Measurements from ENCODE around the gene CCL14. TPM values are rescaled to one million over a fixed set of nuclear protein-coding genes. Genes with fewer than 3 reads are reported as not detected.
"Not testable (repeated sequence)": the region's sequence is repeated elsewhere in the genome, so short reads cannot be mapped to it uniquely, and the experiment has no call there.

Gene CCL14
- total and polyA plus RNA-seq, 3 experiments from 2014 or later, result not detected

DNA sequence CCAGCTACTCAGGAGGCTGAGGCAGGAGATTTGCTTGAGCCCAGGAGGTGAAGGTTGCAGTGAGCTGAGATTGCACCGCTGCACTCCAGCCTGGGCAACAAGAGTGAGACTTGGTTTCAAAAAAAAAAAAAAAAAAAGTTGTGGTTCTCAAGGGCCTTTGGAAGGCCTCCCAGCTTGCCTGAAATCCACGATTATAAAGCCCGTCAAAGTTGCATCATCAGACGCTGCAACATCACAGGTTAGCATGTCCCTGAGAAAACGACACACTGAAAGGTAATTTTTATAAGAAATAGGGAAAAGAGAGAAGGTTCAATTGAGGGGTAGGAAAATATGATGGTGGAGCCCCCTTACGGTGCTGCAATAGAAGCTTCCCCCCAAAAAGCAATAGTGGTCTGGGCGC is 38.4 kb downstream of the CCL14 start:
- peaks cover 0 to 1% (median 0%) of the 10 kb centered on the region in 5 donors for H3K9me3 Mint-ChIP-seq
- peaks cover 7 to 18% (median 8%) of the 10 kb centered on the region in 3 donors for H3K4me1 Mint-ChIP-seq
- ChIA-PET CTCF (interaction anchor here (0.7 to 4.2 kb wide), 9 partner anchors 17 to 548 kb away, joined by 3 to 13 read pairs (median 6); partner anchors contain the start of gene RDM1), POLR2A (interaction anchor here (1.4 kb wide), 1 partner anchor 69 kb away, joined by 3 read pairs; the partner anchor contains the start of gene CCL5)
- Histone ChIP-seq H3K36me3 (ENCODE audit: insufficient read depth, low read length) (no peaks in the 10 kb centered on the region), H3K9me3 (ENCODE audit: low read length) (no peaks in the 10 kb centered on the region), H3K27ac (ENCODE audit: low read depth, low read length) (no peak overlapping the region), H3K27me3 (ENCODE audit: insufficient read depth, low read length, poor library complexity, severe bottlenecking) (no peaks in the 10 kb centered on the region), H3K4me1 (ENCODE audit: insufficient read depth, low read length) (no peaks in the 10 kb centered on the region), H3K4me3 (ENCODE audit: low read length) (no peak overlapping the region)
- no peaks in the 10 kb centered on the region for H3K27me3 Mint-ChIP-seq
- H3K4me3 Mint-ChIP-seq, result no peak overlapping the region
- no peaks in the 10 kb centered on the region for H3K36me3 Mint-ChIP-seq
- DNase-seq, result no peak
- H3K27ac Mint-ChIP-seq, result no peak overlapping the region

DNA sequence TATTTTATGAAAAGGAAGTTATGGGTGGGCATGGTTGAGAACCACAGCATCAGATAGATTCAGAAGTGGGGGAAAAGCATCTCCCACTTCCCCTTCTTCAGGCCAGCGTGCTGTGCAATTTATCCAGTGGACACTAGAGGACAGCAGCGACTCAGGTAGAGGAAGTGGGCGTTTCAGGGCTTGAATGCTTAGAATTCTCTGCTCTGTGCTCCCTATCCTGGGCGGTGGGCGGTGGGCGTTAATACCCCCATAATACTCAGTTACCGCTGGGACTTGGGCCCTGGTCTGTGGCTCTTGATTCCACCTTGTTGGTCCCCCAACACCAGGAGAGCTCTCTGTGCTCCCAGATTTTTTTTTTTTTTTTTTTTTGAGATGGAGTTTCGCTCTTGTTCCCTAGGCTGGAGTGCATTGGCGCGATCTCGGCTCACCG is 39.4 kb downstream of the CCL14 start:
- Mint-ChIP-seq H3K9me3 (peaks cover 0 to 1% (median 0%) of the 10 kb centered on the region in 5 donors), H3K27ac (peak overlapping the region in 2 of 8 donors; percentile 22 to 75), H3K27me3 (no peaks in the 10 kb centered on the region), H3K4me1 (peaks cover 7 to 26% (median 10%) of the 10 kb centered on the region in 3 donors), H3K36me3 (no peaks in the 10 kb centered on the region), H3K4me3 (peak overlapping the region in 5 of 7 donors; percentile 44 to 72 (median 55))
- H3K27me3 ChIP-seq (ENCODE audit: insufficient read depth, low read length, poor library complexity, severe bottlenecking), result no peaks in the 10 kb centered on the region
- no peak overlapping the region for H3K4me3 ChIP-seq (ENCODE audit: low read length)
- H3K27ac ChIP-seq (ENCODE audit: low read depth, low read length), result no peak overlapping the region
- ChIA-PET POLR2A (interaction anchor here (0.6 to 1.4 kb wide), 2 partner anchors 68 to 79 kb away, joined by 3 read pairs; partner anchors contain the start of gene CCL5), CTCF (interaction anchor here (0.7 to 4.2 kb wide), 10 partner anchors 16 to 549 kb away, joined by 3 to 13 read pairs (median 4); partner anchors contain the start of gene RDM1)
- no peaks in the 10 kb centered on the region for H3K9me3 ChIP-seq (ENCODE audit: low read length)
- no peaks in the 10 kb centered on the region for H3K36me3 ChIP-seq (ENCODE audit: insufficient read depth, low read length)
- H3K4me1 ChIP-seq (ENCODE audit: insufficient read depth, low read length), result no peaks in the 10 kb centered on the region
- peak; percentile 14 to 68 (median 21) for DNase-seq

DNA sequence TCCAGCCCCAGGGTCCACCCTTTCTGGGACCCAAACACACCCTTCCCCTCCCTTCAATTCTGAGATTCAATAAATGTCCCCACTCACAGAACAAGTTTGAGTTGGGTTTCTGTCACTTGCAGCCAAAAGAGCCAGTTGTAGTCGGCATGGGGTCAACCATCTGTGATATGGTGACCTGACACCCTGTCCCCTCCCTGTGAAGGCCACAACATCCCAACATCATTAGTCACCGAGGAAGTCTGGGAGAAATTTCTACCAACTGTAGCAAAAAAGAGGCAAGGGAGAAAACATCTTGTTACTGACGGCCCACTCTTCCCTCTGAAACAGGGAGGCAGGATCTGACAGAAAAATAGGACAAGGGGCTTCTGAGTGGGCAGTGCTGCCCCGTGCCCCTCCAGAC is 42.4 kb downstream of the CCL14 start:
- Mint-ChIP-seq H3K27me3 (no peaks in the 10 kb centered on the region), H3K27ac (peak overlapping the region in 1 of 8 donors; percentile 27), H3K4me3 (no peak overlapping the region), H3K36me3 (no peaks in the 10 kb centered on the region), H3K9me3 (peaks cover 0 to 1% (median 0%) of the 10 kb centered on the region in 5 donors), H3K4me1 (peaks cover 7 to 26% (median 10%) of the 10 kb centered on the region in 3 donors)
- Histone ChIP-seq H3K9me3 (ENCODE audit: low read length) (no peaks in the 10 kb centered on the region), H3K36me3 (ENCODE audit: insufficient read depth, low read length) (no peaks in the 10 kb centered on the region), H3K4me3 (ENCODE audit: low read length) (no peak overlapping the region), H3K4me1 (ENCODE audit: insufficient read depth, low read length) (no peaks in the 10 kb centered on the region), H3K27ac (ENCODE audit: low read depth, low read length) (no peak overlapping the region), H3K27me3 (ENCODE audit: insufficient read depth, low read length, poor library complexity, severe bottlenecking) (no peaks in the 10 kb centered on the region)
- ChIA-PET CTCF (interaction anchor here (1.2 kb wide), 1 partner anchor 129 kb away, joined by 4 read pairs; no protein-coding TSS in a partner anchor), POLR2A (no interaction called here)
- DNase-seq, result no peak

DNA sequence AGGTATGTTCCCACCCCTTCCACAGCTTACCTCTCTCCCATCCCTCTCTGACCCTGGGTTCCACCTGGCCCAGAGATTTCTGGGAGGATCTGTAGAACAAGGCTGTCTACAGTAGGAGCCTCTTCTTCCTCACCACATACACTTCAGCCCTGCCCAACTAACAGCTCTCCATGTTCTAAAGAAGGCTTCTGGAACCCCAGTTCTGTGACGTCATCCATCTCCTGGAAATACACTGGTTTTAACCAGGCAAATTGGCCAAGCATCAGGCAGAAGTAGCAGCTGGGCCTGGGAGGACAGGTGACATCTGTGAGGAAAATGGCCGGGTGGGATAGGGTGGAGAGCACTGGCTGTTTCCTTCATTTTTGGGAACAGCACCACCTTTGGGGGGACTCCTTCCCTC is 43.0 kb downstream of the CCL14 start, which contains the start of gene LYZL6:
LYZL6 (minus strand) TSS at position 177 of the 400 bp plus-strand sequence. CDS start 4,357 bp downstream, outside the sequence.
- no peak for DNase-seq
- Histone ChIP-seq H3K36me3 (ENCODE audit: insufficient read depth, low read length) (no peaks in the 10 kb centered on the region), H3K27ac (ENCODE audit: low read depth, low read length) (no peak within 1 kb of the TSS), H3K9me3 (ENCODE audit: low read length) (no peaks in the 10 kb centered on the region), H3K4me3 (ENCODE audit: low read length) (no peak within 1 kb of the TSS), H3K4me1 (ENCODE audit: insufficient read depth, low read length) (no peaks in the 10 kb centered on the region), H3K27me3 (ENCODE audit: insufficient read depth, low read length, poor library complexity, severe bottlenecking) (no peaks in the 10 kb centered on the region)
- ChIA-PET CTCF (interaction anchor here (1.3 kb wide), 1 partner anchor 205 kb away, joined by 4 read pairs; no protein-coding TSS in a partner anchor), POLR2A (interaction anchor here (0.6 kb wide), 1 partner anchor 49 kb away, joined by 7 read pairs; no protein-coding TSS in a partner anchor)
- H3K27ac Mint-ChIP-seq, result peak within 1 kb of the TSS in 6 of 8 donors; percentile 4 to 84 (median 48)
- H3K27me3 Mint-ChIP-seq, result no peaks in the 10 kb centered on the region
- H3K36me3 Mint-ChIP-seq, result peaks cover 0 to 1% (median 0%) of the 10 kb centered on the region in 3 donors
- no peak within 1 kb of the TSS for H3K4me3 Mint-ChIP-seq
- peaks cover 10 to 26% (median 11%) of the 10 kb centered on the region in 3 donors for H3K4me1 Mint-ChIP-seq
- peaks cover 0 to 1% (median 0%) of the 10 kb centered on the region in 5 donors for H3K9me3 Mint-ChIP-seq

DNA sequence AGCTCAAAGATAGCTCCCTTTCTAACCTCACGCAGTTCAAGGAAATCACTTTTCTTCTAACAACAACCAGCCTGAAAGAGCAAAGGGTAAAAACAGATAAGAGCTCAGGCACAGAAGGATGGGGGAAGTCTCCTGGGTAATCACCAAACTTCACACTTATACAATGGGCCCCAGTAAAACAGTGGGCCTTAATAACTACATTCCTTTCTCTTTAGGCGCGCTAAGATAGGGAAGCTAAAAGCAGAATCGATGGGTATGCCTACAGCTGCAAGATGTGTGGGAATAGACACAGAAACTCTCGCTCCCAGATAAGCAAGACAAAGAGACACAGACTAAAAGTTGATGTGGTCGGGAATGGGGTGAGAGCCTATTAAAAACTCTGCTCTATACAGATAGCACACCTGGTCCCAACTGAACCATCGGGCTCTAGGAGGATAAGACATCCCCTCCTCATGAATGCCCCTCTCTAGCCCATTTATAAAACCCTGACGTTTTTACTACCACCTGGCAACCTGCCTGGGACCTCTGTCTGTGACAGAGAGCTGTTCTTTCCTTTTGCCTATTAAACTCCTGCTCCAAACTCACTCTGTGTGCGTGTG is 43.8 kb downstream of the CCL14 start:
- H3K9me3 Mint-ChIP-seq, result peaks cover 0 to 1% (median 0%) of the 10 kb centered on the region in 5 donors
- CTCF ChIA-PET, result interaction anchor here (0.7 to 1.3 kb wide), 3 partner anchors 9 to 250 kb away, joined by 3 to 4 read pairs (median 3); no protein-coding TSS in a partner anchor
- H3K4me3 Mint-ChIP-seq, result no peak overlapping the region
- Histone ChIP-seq H3K27me3 (ENCODE audit: insufficient read depth, low read length, poor library complexity, severe bottlenecking) (no peaks in the 10 kb centered on the region), H3K27ac (ENCODE audit: low read depth, low read length) (no peak overlapping the region), H3K4me1 (ENCODE audit: insufficient read depth, low read length) (no peaks in the 10 kb centered on the region), H3K4me3 (ENCODE audit: low read length) (no peak overlapping the region), H3K9me3 (ENCODE audit: low read length) (no peaks in the 10 kb centered on the region), H3K36me3 (ENCODE audit: insufficient read depth, low read length) (no peaks in the 10 kb centered on the region)
- POLR2A ChIA-PET, result no interaction called here
- DNase-seq, result no peak
- peaks cover 10 to 26% (median 11%) of the 10 kb centered on the region in 3 donors for H3K4me1 Mint-ChIP-seq
- no peaks in the 10 kb centered on the region for H3K27me3 Mint-ChIP-seq
- peak overlapping the region in 6 of 8 donors; percentile 4 to 84 (median 50) for H3K27ac Mint-ChIP-seq
- H3K36me3 Mint-ChIP-seq, result peaks cover 0 to 1% (median 0%) of the 10 kb centered on the region in 3 donors

DNA sequence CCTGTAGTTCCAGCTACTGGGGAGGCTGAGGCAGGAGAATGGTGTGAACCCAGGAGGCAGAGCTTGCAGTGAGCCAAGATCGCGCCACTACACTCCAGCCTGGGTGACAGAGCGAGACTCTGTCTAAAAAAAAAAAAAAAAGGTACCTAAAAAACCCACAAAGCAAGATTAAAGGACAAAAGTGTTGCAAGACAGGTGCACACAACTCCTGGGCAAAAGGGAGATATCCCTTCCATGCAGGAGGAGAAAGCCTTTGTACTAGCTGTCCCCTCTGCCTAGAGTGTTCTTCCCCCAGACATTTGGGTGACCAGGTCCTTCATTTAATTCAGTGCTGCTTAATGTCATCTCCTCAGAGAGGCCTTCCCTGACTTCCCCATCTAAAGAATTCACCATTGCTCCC is 48.0 kb downstream of the CCL14 start:
- H3K4me1 Mint-ChIP-seq; H3K27me3 Mint-ChIP-seq; POLR2A ChIA-PET; H3K4me3 ChIP-seq (ENCODE audit: low read length); H3K4me3 Mint-ChIP-seq; H3K4me1 ChIP-seq (ENCODE audit: insufficient read depth, low read length); H3K27ac ChIP-seq (ENCODE audit: low read depth, low read length); H3K36me3 Mint-ChIP-seq; DNase-seq; H3K27me3 ChIP-seq (ENCODE audit: insufficient read depth, low read length, poor library complexity, severe bottlenecking); H3K9me3 ChIP-seq (ENCODE audit: low read length); H3K9me3 Mint-ChIP-seq; H3K36me3 ChIP-seq (ENCODE audit: insufficient read depth, low read length): not testable (repeated sequence)
- H3K27ac Mint-ChIP-seq, result peak overlapping the region in 1 of 8 donors; percentile 67
- CTCF ChIA-PET, result interaction anchor here (0.9 to 1.4 kb wide), 4 partner anchors 31 to 174 kb away, joined by 3 to 5 read pairs (median 4); no protein-coding TSS in a partner anchor

DNA sequence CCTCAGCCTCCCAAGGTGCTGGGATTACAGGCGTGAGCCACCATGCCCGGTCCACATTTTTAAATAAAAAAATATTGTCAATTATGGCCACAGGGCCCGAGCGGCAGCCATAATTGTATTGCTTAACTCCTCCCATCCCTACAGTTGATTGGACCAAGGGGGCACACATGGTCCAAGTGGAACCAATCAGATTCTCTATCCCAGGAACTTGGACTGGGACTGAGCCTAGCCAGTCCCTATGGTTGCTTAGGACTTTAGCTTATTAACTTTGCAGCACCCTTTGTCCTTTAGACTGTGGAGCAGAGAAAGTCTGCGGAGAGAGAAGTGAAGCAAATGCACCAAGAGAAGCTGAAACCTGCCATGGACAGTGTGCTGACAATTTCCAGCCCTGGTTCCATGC is 50.5 kb downstream of the CCL14 start:
- Mint-ChIP-seq H3K4me3 (no peak overlapping the region), H3K4me1 (peaks cover under 1 to 5% (median 4%) of the 10 kb centered on the region in 3 donors), H3K27me3 (no peaks in the 10 kb centered on the region), H3K27ac (no peak overlapping the region), H3K9me3 (no peaks in the 10 kb centered on the region), H3K36me3 (peaks cover 0 to 1% (median 0%) of the 10 kb centered on the region in 3 donors)
- Histone ChIP-seq H3K9me3 (ENCODE audit: low read length) (no peaks in the 10 kb centered on the region), H3K4me3 (ENCODE audit: low read length) (no peak overlapping the region), H3K27me3 (ENCODE audit: insufficient read depth, low read length, poor library complexity, severe bottlenecking) (no peaks in the 10 kb centered on the region), H3K4me1 (ENCODE audit: insufficient read depth, low read length) (no peaks in the 10 kb centered on the region), H3K27ac (ENCODE audit: low read depth, low read length) (no peak overlapping the region), H3K36me3 (ENCODE audit: insufficient read depth, low read length) (no peaks in the 10 kb centered on the region)
- DNase-seq, result no peak
- ChIA-PET POLR2A (interaction anchor here (0.9 kb wide), 1 partner anchor 40 kb away, joined by 3 read pairs; no protein-coding TSS in a partner anchor), CTCF (interaction anchor here (1.3 kb wide), 1 partner anchor 86 kb away, joined by 3 read pairs; no protein-coding TSS in a partner anchor)

DNA sequence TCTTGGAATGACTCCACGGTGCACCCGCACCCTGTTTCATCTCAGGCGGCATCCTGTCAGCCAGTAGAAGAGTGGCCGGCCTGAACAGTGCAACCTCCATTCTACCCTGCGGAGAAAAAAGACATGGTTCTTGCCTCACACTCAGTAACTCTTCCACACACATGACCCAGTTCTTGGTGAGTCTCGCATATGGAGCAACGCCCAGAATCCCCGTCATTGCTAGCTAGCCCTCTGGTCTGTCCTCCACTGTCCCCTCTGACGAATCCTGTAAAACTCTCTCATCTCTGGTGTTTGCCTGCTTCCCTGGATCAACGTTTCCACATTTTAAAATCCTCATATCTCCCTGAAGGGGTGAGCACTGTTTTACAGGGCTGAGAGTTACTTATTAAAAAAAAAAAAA is 51.8 kb downstream of the CCL14 start:
- POLR2A ChIA-PET, result interaction anchor here (0.7 kb wide), 1 partner anchor 96 kb away, joined by 3 read pairs; no protein-coding TSS in a partner anchor
- H3K4me1 Mint-ChIP-seq, result peaks cover 11 to 18% (median 16%) of the 10 kb centered on the region in 3 donors
- H3K36me3 Mint-ChIP-seq, result peaks cover 0 to 2% (median 1%) of the 10 kb centered on the region in 3 donors
- H3K27ac Mint-ChIP-seq, result no peak overlapping the region
- DNase-seq, result no peak
- no peaks in the 10 kb centered on the region for H3K9me3 ChIP-seq (ENCODE audit: low read length)
- H3K4me3 ChIP-seq (ENCODE audit: low read length), result no peak overlapping the region
- no peaks in the 10 kb centered on the region for H3K27me3 ChIP-seq (ENCODE audit: insufficient read depth, low read length, poor library complexity, severe bottlenecking)
- CTCF ChIA-PET, result interaction anchor here (0.9 kb wide), 1 partner anchor 10 kb away, joined by 3 read pairs; no protein-coding TSS in a partner anchor
- no peak overlapping the region for H3K4me3 Mint-ChIP-seq
- no peak overlapping the region for H3K27ac ChIP-seq (ENCODE audit: low read depth, low read length)
- no peaks in the 10 kb centered on the region for H3K36me3 ChIP-seq (ENCODE audit: insufficient read depth, low read length)
- peaks cover 4% of the 10 kb centered on the region for H3K4me1 ChIP-seq (ENCODE audit: insufficient read depth, low read length)
- no peaks in the 10 kb centered on the region for H3K9me3 Mint-ChIP-seq
- H3K27me3 Mint-ChIP-seq, result no peaks in the 10 kb centered on the region

All from CD8-positive, alpha-beta memory T cell (primary cell).